T-helper 2 cell (primary cell): ENCODE results near the gene WDSUB1.

Source experiments
- DNase-seq, 5 experiments: peaks; one replicate each; pipeline versions ENCODE4 v3.0.0 to v3.0.0-alpha.2; 2012 to 2022
- total RNA-seq, 2 donors: gene quantifications; one replicate each; lab custom pipeline; 2026; lab: John Stamatoyannopoulos, UW

Gene WDSUB1
- 4.1 to 7.3 reads per million in 2 donors for total RNA-seq

GRCh38 chr2:159285929-159286708 is at the start of gene WDSUB1:
WDSUB1 (minus strand) TSS chr2:159286703; CDS start chr2:159283069, 3,634 bp downstream.
- peak in 1 of 5 experiments; percentile 11 for DNase-seq

GRCh38 chr2:159326569-159327255 is 40.2 kb upstream of the WDSUB1 start:
- DNase-seq, result no peak

DNA sequence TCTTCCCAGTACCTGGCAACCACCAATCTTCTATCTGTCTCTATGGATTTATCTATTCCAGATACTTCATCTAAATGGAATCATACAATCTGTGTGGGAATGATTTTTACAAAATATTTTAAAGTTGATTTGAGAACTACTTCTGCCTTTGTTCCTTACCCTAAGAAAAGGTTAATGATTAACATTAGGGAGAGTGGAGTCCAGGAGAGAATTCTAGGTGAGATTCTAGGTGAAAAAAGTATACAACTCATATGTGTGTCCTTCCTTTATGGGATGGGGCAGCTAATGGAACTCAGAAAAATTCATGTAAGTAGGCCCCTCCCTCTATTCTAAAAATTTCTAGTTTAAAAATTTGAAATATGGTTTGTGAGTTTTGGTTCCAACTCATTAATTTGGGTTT is 35.9 kb upstream of the WDSUB1 start:
- no peak for DNase-seq

GRCh38 chr2:159317392-159318088 is 31.0 kb upstream of the WDSUB1 start:
- no peak for DNase-seq

- no peak for DNase-seq
Measured at GRCh38 chr2:159307942-159308341, 21.4 kb upstream of the WDSUB1 start.

GRCh38 chr2:159300586-159300985 is 14.1 kb upstream of the WDSUB1 start:
- no peak for DNase-seq

DNA sequence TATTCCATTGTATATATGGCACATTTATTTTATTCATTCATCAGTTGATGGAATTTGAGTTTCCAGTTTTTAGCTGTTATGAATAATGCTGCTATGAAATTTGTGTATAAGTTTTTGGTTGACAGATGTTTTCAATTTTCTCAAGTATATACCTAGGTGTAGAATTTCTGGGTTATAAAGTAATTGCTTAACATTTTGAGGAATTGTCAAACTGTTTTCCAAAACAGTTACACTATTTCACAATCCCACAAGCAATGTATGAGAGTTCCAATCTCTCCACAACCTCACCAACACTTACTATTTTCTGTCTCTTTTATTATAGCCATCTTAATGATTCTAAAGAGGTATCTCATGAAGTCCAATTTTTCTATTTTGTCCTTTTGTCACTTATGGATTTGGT is 12.5 kb upstream of the WDSUB1 start:
- no peak for DNase-seq

GRCh38 chr2:159297042-159297707 is 10.7 kb upstream of the WDSUB1 start:
- DNase-seq, result no peak

DNA sequence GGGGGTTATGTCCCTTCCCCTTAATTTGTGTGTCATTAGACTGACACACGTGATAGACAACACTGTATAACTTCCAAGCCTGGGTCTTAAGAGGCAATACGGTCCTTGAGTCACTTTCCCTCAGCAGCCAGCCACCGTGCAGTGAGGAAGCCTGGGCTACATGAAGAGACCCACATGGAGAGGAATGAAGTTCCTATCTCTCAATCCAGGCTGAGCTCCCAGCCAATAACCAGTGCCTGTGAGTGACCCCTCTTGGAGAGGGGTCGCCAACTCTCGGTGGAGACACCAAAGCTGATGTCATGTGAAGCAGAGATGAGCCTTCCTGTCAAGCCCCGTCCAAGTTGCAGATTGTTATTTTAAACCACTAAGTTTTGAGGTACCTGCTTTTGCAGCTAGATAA is 5.7 kb upstream of the WDSUB1 start:
- no peak for DNase-seq

GRCh38 chr2:159290289-159290907 is 3.9 kb upstream of the WDSUB1 start:
- DNase-seq, result peak in 1 of 5 experiments; percentile 82

DNA sequence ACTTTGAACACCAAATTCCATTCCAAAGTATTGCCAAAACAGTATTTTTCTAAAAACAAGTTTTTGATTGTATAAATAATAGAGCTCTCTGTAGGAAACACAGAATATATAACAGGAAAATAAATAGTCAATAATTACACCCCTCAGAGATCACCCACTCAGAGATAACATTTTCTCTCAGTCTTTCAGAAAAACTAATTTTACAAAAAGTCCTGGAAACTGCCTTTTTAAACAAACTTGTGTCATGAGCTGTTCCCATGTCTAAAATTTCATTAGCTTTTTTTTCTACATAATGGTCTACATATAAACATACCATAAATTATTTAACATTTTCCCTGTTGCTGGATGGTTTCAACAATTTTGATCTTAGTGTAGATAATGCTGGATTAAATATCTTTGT is 1.2 kb upstream of the WDSUB1 start:
- DNase-seq, result no peak

DNA sequence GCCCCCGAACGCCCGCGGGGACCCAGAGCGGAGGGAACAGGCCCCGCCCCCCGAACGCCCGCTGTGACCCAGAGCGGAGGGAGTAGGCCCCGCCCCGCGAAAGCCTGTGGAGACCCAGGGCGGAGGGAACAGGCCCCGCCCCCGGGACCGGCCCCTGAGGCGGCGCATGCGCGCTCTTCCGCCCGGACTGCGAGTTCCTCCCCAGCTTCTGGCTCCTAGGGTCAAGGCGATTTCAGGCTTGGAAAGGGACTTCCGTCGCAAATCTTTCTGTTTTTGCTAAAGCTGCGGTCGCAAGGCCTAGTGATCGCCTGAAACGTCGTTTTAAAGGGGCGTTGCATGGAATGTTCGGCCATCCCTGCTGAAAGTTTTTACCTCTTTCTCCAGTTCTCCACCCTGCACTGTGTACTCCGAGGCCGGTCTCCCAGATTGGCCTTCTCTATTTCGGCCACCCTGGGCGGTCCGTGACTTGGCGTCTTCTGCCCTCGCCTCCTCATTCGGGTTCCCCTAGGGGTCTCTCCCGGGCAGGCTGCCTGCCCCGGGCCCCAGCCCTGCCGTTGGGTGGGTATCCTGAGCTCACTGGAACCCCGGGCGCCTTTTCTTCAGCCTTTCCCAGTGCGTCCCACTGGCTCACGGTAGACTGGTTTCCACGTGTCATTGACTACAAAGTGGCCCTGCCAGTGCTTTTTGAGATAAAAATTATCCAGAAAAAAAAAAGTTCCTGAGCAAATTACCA is 372 bp upstream of the WDSUB1 start:
- DNase-seq, result peak; percentile 95 to 97 (median 96)

DNA sequence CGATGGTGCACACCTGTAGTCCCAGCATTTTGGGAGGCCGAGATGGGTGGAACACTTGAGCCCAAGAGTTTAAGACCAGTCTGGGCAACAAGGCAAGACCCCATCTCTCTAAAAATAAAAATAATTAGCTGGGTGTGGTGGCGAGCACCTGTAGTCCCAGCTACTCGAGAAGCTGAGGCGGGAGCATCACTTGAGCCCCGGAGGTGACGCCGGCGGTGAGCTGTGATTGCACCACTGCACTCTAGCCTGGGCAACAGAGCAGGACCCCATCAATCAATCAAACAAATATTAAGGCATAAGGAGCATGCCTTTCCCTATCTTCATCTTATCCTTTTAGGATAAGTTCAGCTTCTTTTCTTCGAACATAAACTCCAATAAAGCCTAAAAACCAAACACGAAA is 1.1 kb downstream of the WDSUB1 start:
- DNase-seq, result no peak

DNA sequence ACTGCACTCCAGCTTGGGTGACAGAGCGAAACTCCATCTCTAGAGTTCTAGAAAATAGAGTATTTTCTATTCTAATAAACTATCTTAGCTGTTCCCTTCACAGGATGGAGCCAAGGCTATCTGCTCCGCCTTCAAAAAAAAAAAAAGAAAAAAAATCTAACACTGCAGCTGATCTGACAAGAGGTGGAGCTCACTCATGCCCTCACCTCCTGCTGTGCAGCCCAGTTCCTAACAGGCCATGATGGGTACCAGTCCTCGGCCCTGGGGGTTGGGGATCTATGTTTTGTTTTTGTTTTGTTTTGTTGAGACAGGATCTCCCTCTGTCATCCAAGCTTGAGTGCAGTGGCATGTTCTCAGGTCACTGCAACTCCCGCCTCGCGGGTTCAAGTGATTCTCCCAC is 3.0 kb downstream of the WDSUB1 start:
- DNase-seq, result no peak

DNA sequence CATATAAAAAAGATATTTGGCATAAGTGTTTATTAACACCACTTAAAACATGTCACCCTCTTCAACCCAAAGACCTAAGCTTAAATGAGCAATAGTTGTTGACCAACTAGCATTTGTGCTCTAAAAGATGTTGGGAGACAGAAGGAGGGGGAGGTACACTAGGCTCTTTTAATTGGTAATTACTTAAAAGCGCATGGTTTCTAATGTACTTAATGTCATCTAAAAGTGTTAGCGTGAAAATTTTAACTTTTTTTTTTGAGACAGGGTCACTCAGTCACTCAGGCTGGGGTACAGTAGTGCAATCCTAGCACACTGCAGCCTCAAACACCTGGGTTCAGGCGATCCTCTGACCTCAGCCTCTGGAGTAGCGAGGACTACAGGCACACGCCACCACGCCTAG is 5.5 kb downstream of the WDSUB1 start:
- no peak for DNase-seq

DNA sequence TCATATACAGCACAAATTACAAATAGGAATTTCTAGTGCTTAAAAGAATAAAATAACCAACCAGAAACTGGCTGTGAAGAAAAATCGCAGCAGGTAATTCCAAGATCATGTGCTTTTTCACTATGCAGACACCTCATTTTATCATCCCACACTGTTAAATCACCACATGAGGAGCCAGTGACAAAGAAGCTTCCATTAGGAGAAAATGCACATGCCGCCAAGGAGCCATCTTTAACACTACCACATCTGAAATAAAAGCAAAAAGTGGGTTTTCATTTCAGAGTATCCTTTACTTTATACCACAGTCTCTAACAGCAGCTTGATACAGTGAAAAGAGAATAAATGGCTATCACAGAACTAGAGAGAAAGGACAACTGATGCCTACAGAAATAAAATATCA is 6.8 kb downstream of the WDSUB1 start:
- DNase-seq, result no peak

GRCh38 chr2:159275111-159275510 is 11.4 kb downstream of the WDSUB1 start:
- DNase-seq, result peak in 1 of 5 experiments; percentile 6

GRCh38 chr2:159272156-159272555 is 14.3 kb downstream of the WDSUB1 start:
- DNase-seq, result no peak

DNA sequence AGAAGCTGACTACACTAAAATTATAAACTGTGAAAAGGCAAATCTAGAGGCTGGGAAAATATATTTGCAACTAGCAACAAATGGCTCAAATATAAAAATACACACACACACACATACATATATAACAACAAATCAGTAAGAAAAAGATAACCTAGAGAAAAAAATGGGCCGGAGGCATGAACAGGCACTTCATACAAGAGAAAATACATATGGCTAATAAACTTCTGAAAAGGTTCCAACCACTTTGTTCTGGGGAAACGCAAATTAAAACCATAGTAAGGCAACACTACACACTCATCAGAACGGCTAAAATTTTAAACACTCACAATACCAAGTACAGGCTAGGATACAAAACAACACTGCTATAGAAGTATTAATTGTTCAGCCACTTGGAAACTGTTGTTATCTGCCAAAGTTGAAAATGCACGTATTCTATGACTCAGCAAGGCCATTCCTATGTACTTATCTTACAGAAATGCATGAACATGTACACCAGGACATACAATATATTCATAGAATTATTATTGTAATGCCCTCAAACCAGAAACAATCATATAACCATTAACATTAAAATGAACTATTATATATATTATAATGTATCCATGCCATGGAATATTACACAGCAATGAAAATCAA is 15.6 kb downstream of the WDSUB1 start:
- no peak for DNase-seq

GRCh38 chr2:159267921-159268320 is 18.6 kb downstream of the WDSUB1 start:
- DNase-seq, result no peak

- DNase-seq, result peak in 1 of 5 experiments; percentile 13
Measured at GRCh38 chr2:159266554-159266953, 19.9 kb downstream of the WDSUB1 start.
